CD14-positive monocyte (primary cell): Measurements from ENCODE around the gene CTNNA3. TPM values are rescaled to one million over a fixed set of nuclear protein-coding genes. Genes with fewer than 3 reads are reported as not detected.

Experiments used
- DNase-seq, 3 donors: peaks; one replicate each; pipeline ENCODE4 v3.0.0-alpha.2; 2011 to 2022
- H2AFZ ChIP-seq: 2 replicates; pipeline ENCODE4 v1.6.0; 2012; ENCODE audit warnings: mild to moderate bottlenecking, low read depth, low read length, inconsistent platforms; ENCODE audit not compliant: insufficient read depth, poor library complexity, severe bottlenecking
- H3K27ac ChIP-seq, 2 donors: 1 replicate in 1 of 2; 2 replicates in 1 of 2; pipeline ENCODE4 v1.5.1; 2012 to 2013; ENCODE audit warnings: low read length in 2 of 2, control low read depth in 1 of 2, inconsistent platforms in 1 of 2, low read depth in 1 of 2, mild to moderate bottlenecking in 1 of 2
- H3K27me3 ChIP-seq, 2 donors: one replicate each; pipeline versions ENCODE4 v1.6.0 to v1.6.1; 2011 to 2013; ENCODE audit warnings: low read length in 2 of 2; ENCODE audit not compliant: control insufficient read depth in 2 of 2, insufficient read depth in 2 of 2
- H3K36me3 ChIP-seq, 2 donors: replicated peaks in 1 of 2; 1 replicate in 1 of 2; 2 replicates in 1 of 2; pipeline versions ENCODE4 v1.5.1 to v1.6.1; 2012 to 2013; ENCODE audit warnings: low read length in 2 of 2, control low read depth in 1 of 2, inconsistent platforms in 1 of 2, mild to moderate bottlenecking in 1 of 2; ENCODE audit not compliant: insufficient read depth in 2 of 2, control insufficient read depth in 1 of 2
- H3K4me1 ChIP-seq, 2 donors: 1 replicate in 1 of 2; 2 replicates in 1 of 2; pipeline versions ENCODE4 v1.5.1 to v1.6.1; 2012 to 2013; ENCODE audit warnings: low read length in 2 of 2, control low read depth in 1 of 2, inconsistent platforms in 1 of 2, mild to moderate bottlenecking in 1 of 2, moderate library complexity in 1 of 2; ENCODE audit not compliant: insufficient read depth in 2 of 2, control insufficient read depth in 1 of 2
- H3K4me2 ChIP-seq: replicated peaks from 2 replicates; pipeline ENCODE3; 2012; ENCODE audit warnings: low read length, moderate library complexity, mild to moderate bottlenecking; ENCODE audit not compliant: poor library complexity, severe bottlenecking; ENCODE audit errors: extremely low read depth
- H3K4me3 ChIP-seq, 3 experiments: fragments of 200-600 bp in 1 of 3; sonication (generic) in 1 of 3; replicated peaks in 1 of 3; 1 replicate in 2 of 3; 2 replicates in 1 of 3; pipeline ENCODE4 v1.5.1; 2011 to 2013; ENCODE audit warnings: low read length in 3 of 3, mild to moderate bottlenecking in 3 of 3, control low read depth in 2 of 3, low read depth in 2 of 3, inconsistent platforms in 1 of 3, moderate library complexity in 1 of 3
- H3K79me2 ChIP-seq: 2 replicates; pipeline ENCODE4 v1.6.0; 2012; ENCODE audit warnings: mild to moderate bottlenecking, control low read depth, inconsistent platforms, low read length, moderate library complexity; ENCODE audit not compliant: insufficient read depth
- H3K9ac ChIP-seq: 2 replicates; pipeline ENCODE4 v1.6.0; 2017; ENCODE audit warnings: low read length, mild to moderate bottlenecking; ENCODE audit not compliant: insufficient read depth, poor library complexity, severe bottlenecking
- H3K9me3 ChIP-seq, 2 donors: replicated peaks in 1 of 2; 1 replicate in 1 of 2; 2 replicates in 1 of 2; pipeline versions ENCODE4 v1.5.1 to v1.6.1; 2012 to 2013; ENCODE audit warnings: low read length in 2 of 2, control low read depth in 1 of 2; ENCODE audit not compliant: control insufficient read depth in 1 of 2, insufficient read depth in 1 of 2
- H4K20me1 ChIP-seq: 2 replicates; pipeline ENCODE4 v1.6.0; 2012; ENCODE audit warnings: mild to moderate bottlenecking, low read length, control low read depth, moderate library complexity; ENCODE audit not compliant: insufficient read depth
- H3K27ac Mint-ChIP-seq, 7 donors: one replicate each; pipeline ENCODE4 v1.8.0; 2020; ENCODE audit warnings: mild to moderate bottlenecking in 7 of 7, mixed read lengths in 7 of 7, moderate library complexity in 6 of 7, inconsistent platforms in 2 of 7
- H3K27me3 Mint-ChIP-seq, 3 donors: one replicate each; pipeline ENCODE4 v1.8.0; 2021 to 2022; ENCODE audit warnings: low read depth in 3 of 3, mild to moderate bottlenecking in 3 of 3, mixed read lengths in 3 of 3, moderate library complexity in 3 of 3, inconsistent platforms in 1 of 3
- H3K36me3 Mint-ChIP-seq, 2 donors: one replicate each; pipeline ENCODE4 v1.8.0; 2020; ENCODE audit warnings: mixed read lengths in 2 of 2, inconsistent platforms in 1 of 2, mild to moderate bottlenecking in 1 of 2
- H3K4me1 Mint-ChIP-seq: one replicate; pipeline ENCODE4 v1.8.0; 2020; ENCODE audit warnings: mild to moderate bottlenecking, mixed read lengths
- H3K4me3 Mint-ChIP-seq, 2 donors: one replicate each; pipeline ENCODE4 v1.8.0; 2020; ENCODE audit warnings: mild to moderate bottlenecking in 2 of 2, mixed read lengths in 2 of 2, moderate library complexity in 1 of 2
- H3K9me3 Mint-ChIP-seq, 7 donors: one replicate each; pipeline ENCODE4 v1.8.0; 2020 to 2022; ENCODE audit warnings: mixed read lengths in 7 of 7, mild to moderate bottlenecking in 6 of 7, moderate library complexity in 6 of 7, inconsistent platforms in 2 of 7
- CTCF ChIP-seq: fragments of 200-600 bp; IDR thresholded peaks from one replicate; pipeline ENCODE4 v1.8.0; 2022; ENCODE audit warnings: antibody characterized with exemption, mild to moderate bottlenecking
- WGBS: methylation state at CpG from one replicate; pipeline ENCODE4 v1.1.5; 2013; ENCODE audit warnings: missing lambda C conversion rate; ENCODE audit not compliant: insufficient coverage; 5-methylcytosine and 5-hydroxymethylcytosine counted together
- intact Hi-C, 2 donors: fragments of 100-400 bp; cut with micrococcal nuclease; formaldehyde crosslinking; loops; one replicate each; pipeline versions ENCODE4 v1.15.0 to v1.15.1; 2023
- polyA plus RNA-seq, 3 donors: library from polyadenylated mRNA; depleted of rRNA in 1 of 3; unstranded in 2 of 3; stranded (reverse) in 1 of 3; fragments of 300-500 nt in 2 of 3; fragments of >200 nt in 1 of 3; fragmentation: Illumina TruSeq in 2 of 3; gene quantifications; 1 replicate in 2 of 3; 2 replicates in 1 of 3; pipeline ENCODE4 v1.2.3, GENCODE V29; 2012 to 2021

The CTNNA3 gene
- polyA plus RNA-seq, 3 donors, result not detected

GRCh38 chr10:66842867-66843266 is 853.1 kb downstream of the CTNNA3 start:
- no peak overlapping the region for H3K4me2 ChIP-seq
- peaks cover 0 to 7% (median 0%) of the 10 kb centered on the region in 7 donors for H3K9me3 Mint-ChIP-seq
- no peak overlapping the region for H2AFZ ChIP-seq
- intact Hi-C loops, result no loop called here
- no peak overlapping the region for H3K4me3 Mint-ChIP-seq
- H4K20me1 ChIP-seq, result no peaks in the 10 kb centered on the region
- no peaks in the 10 kb centered on the region for H3K4me1 ChIP-seq
- no peaks in the 10 kb centered on the region for H3K36me3 Mint-ChIP-seq
- no peaks in the 10 kb centered on the region for H3K4me1 Mint-ChIP-seq
- H3K27me3 Mint-ChIP-seq, result no peaks in the 10 kb centered on the region
- H3K27ac ChIP-seq, result no peak overlapping the region
- WGBS, result 93% methylated on average over 1 of the region's 4 CpGs
- H3K27me3 ChIP-seq, result no peaks in the 10 kb centered on the region
- DNase-seq, result no peak
- no peak overlapping the region for H3K27ac Mint-ChIP-seq
- no peaks in the 10 kb centered on the region for H3K36me3 ChIP-seq
- no peak overlapping the region for H3K9ac ChIP-seq
- H3K4me3 ChIP-seq, result no peak overlapping the region
- no peaks in the 10 kb centered on the region for H3K79me2 ChIP-seq
- TF ChIP-seq CTCF, result no peak
- H3K9me3 ChIP-seq, result no peaks in the 10 kb centered on the region

DNA sequence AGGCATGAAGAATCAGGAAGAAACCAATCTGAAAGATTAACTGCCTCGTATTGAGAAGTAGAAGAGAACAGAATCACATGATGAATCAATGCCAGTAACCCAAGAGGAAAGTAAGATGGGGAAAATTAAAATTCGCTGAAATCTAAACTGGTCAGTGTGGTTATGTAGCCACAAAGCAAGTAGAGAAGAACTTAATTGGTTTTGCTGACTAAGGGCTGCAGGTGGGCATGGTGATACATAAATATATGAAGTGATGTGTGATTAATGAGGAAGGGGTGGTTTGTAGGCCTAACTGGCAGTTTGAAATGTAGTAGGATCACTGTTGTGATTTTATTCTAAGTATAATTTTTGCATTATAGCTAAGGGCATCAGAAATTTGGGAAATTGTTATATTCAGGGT is 853.6 kb downstream of the CTNNA3 start:
- peaks cover 0 to 7% (median 0%) of the 10 kb centered on the region in 7 donors for H3K9me3 Mint-ChIP-seq
- DNase-seq, result no peak
- intact Hi-C loops, result no loop called here
- Histone ChIP-seq H3K4me1 (no peaks in the 10 kb centered on the region), H3K79me2 (no peaks in the 10 kb centered on the region), H3K36me3 (no peaks in the 10 kb centered on the region), H3K27me3 (no peaks in the 10 kb centered on the region), H2AFZ (no peak overlapping the region), H4K20me1 (no peaks in the 10 kb centered on the region), H3K9ac (no peak overlapping the region), H3K9me3 (no peaks in the 10 kb centered on the region), H3K27ac (no peak overlapping the region), H3K4me3 (no peak overlapping the region), H3K4me2 (no peak overlapping the region)
- H3K27ac Mint-ChIP-seq, result no peak overlapping the region
- no peaks in the 10 kb centered on the region for H3K4me1 Mint-ChIP-seq
- no peaks in the 10 kb centered on the region for H3K36me3 Mint-ChIP-seq
- H3K4me3 Mint-ChIP-seq, result no peak overlapping the region
- 21% methylated on average over 2 of the region's 2 CpGs for WGBS
- no peaks in the 10 kb centered on the region for H3K27me3 Mint-ChIP-seq
- no peak for TF ChIP-seq CTCF
